ENCODE results near the gene DNAI2. TPM values are rescaled to one million over a fixed set of nuclear protein-coding genes. Genes with fewer than 3 reads are reported as not detected.
A peak's percentile ranks its signal among the peaks of the same experiment; 100 is the strongest.

The DNAI2 gene
- not detected for total RNA-seq

- Histone ChIP-seq H3K36me3 (no peaks in the 10 kb centered on the region), H3K27me3 (peaks cover 9 to 19% (median 14%) of the 10 kb centered on the region in 3 donors), H3K27ac (no peak within 1 kb of the TSS), H3K4me3 (peak within 1 kb of the TSS in 1 of 4 donors; percentile 25), H3K9me3 (no peaks in the 10 kb centered on the region), H3K4me1 (peaks cover 0 to 4% of the 10 kb centered on the region in 2 donors)
- in situ Hi-C loops (cut with MboI; ENCODE audit: low sequenced_read_pairs in 4 of 4) = no loop called here
- TF ChIP-seq POLR2A (IDR thresholded peaks at IDR 0.05) = no peak
- ATAC-seq (no peak), DNase-seq (no peak)
- intact Hi-C loops (cut with DNase I; ENCODE audit: low total_unique reads) = no loop called here
Measured at GRCh38 chr17:74274060-74274708, at the start of gene DNAI2. Gene DNAI2, plus strand, starts transcription at chr17:74274234. Its CDS starts 7,584 bp downstream, at chr17:74281818.

- no peaks in the 10 kb centered on the region for H3K9me3 ChIP-seq
- H3K27me3 ChIP-seq = no peaks in the 10 kb centered on the region
- DNase-seq (no peak), ATAC-seq (no peak)
- H3K36me3 ChIP-seq = peaks cover 0 to 10% of the 10 kb centered on the region in 2 donors
- H3K4me1 ChIP-seq = no peaks in the 10 kb centered on the region
- in situ Hi-C loops (cut with MboI; ENCODE audit: low sequenced_read_pairs in 4 of 4) = loop anchor here in 2 of 4 donors (25.0 kb wide), 2 partner anchors 137 to 262 kb away; partner anchors contain the start of genes BTBD17 (in 1 of the 2) and GPR142 (in 1 of the 2)
- H3K4me3 ChIP-seq = no peak overlapping the region
- no peak overlapping the region for H3K27ac ChIP-seq
- intact Hi-C loops (cut with DNase I; ENCODE audit: low total_unique reads) = no loop called here
- TF ChIP-seq POLR2A (IDR thresholded peaks at IDR 0.05) = no peak
- no peak for TF ChIP-seq CTCF (IDR thresholded peaks at IDR 0.05 in 4 of 5, conservative IDR thresholded peaks at IDR 0.05 in 1 of 5)
Measured at GRCh38 chr17:74224959-74225725, 48.9 kb upstream of the DNAI2 start.

- TF ChIP-seq POLR2A (IDR thresholded peaks at IDR 0.05) (no peak), CTCF (IDR thresholded peaks at IDR 0.05 in 4 of 5, conservative IDR thresholded peaks at IDR 0.05 in 1 of 5) (no peak)
- no peaks in the 10 kb centered on the region for H3K27me3 ChIP-seq
- H3K4me1 ChIP-seq = no peaks in the 10 kb centered on the region
- H3K27ac ChIP-seq = no peak overlapping the region
- H3K4me3 ChIP-seq = no peak overlapping the region
- H3K36me3 ChIP-seq = peaks cover 0 to 10% of the 10 kb centered on the region in 2 donors
- ATAC-seq (no peak), DNase-seq (no peak)
- intact Hi-C loops (cut with DNase I; ENCODE audit: low total_unique reads) (no loop called here), in situ Hi-C loops (cut with MboI; ENCODE audit: low sequenced_read_pairs in 4 of 4) (no loop called here)
- H3K9me3 ChIP-seq = no peaks in the 10 kb centered on the region
Measured at GRCh38 chr17:74226252-74226651, 47.8 kb upstream of the DNAI2 start.

- intact Hi-C loops (cut with DNase I; ENCODE audit: low total_unique reads) = no loop called here
- no peak for DNase-seq
- Histone ChIP-seq H3K4me3 (no peak overlapping the region), H3K27me3 (no peaks in the 10 kb centered on the region), H3K36me3 (peaks cover 0 to 16% of the 10 kb centered on the region in 2 donors), H3K4me1 (no peaks in the 10 kb centered on the region), H3K9me3 (no peaks in the 10 kb centered on the region), H3K27ac (no peak overlapping the region)
- TF ChIP-seq CTCF (IDR thresholded peaks at IDR 0.05 in 4 of 5, conservative IDR thresholded peaks at IDR 0.05 in 1 of 5) (no peak), POLR2A (IDR thresholded peaks at IDR 0.05) (no peak)
- ATAC-seq = no peak
- in situ Hi-C loops (cut with MboI; ENCODE audit: low sequenced_read_pairs in 4 of 4) = no loop called here
Measured at GRCh38 chr17:74227271-74228080, 46.6 kb upstream of the DNAI2 start.
